Mucosa of descending colon (tissue), 3 donors: Measurements from ENCODE around the gene SCD5. TPM values are rescaled to one million over a fixed set of nuclear protein-coding genes. Genes with fewer than 3 reads are reported as not detected.

Experiments
- ATAC-seq: fragments of 200-7000 bp; cut with Tn5 transposase; one replicate; pipeline ENCODE4 v1.9.1; 2020; ENCODE audit warnings: mild to moderate bottlenecking, moderate library complexity
- DNase-seq, 3 donors: peaks; one replicate each; pipeline ENCODE4 v3.0.0-alpha.2; 2020
- H3K36me3 ChIP-seq: fragments of 200-600 bp; one replicate; pipeline ENCODE4 v1.8.0; 2021; ENCODE audit warnings: low read depth, mild to moderate bottlenecking
- H3K4me1 ChIP-seq: fragments of 200-600 bp; one replicate; pipeline ENCODE4 v1.8.0; 2021; ENCODE audit warnings: low read depth, mild to moderate bottlenecking
- H3K4me3 ChIP-seq: fragments of 200-600 bp; one replicate; pipeline ENCODE4 v1.8.0; 2021; ENCODE audit warnings: mild to moderate bottlenecking
- H3K9me3 ChIP-seq: fragments of 200-600 bp; one replicate; pipeline ENCODE4 v1.8.0; 2021; ENCODE audit warnings: mild to moderate bottlenecking
- intact Hi-C, 2 donors: fragments of 100-400 bp; cut with DNase I in 1 of 2; cut with micrococcal nuclease in 1 of 2; formaldehyde crosslinking; loops; one replicate each; pipeline versions ENCODE4 v1.11.0 to v1.11.1; 2022; cut with DNase I, micrococcal nuclease
- total RNA-seq, 3 donors: library from RNA; stranded (reverse); fragmentation: NEBNext Ultra II Directional in 2 of 3; extraction: Animal tissue kit (Norgen Biotek cat#: 25700) in 2 of 3; gene quantifications; one replicate each; pipeline versions ENCODE4 v1.2.1 to v1.2.4, GENCODE V29; 2021 to 2023
- TF ChIP-seq, protein P1 (sequence below): fragments of 200-600 bp; IDR thresholded peaks from one replicate; pipeline ENCODE4 v1.8.0; 2022; ENCODE audit warnings: antibody characterized with exemption, mild to moderate bottlenecking
- donor health status: DM: no; HTN: no; CAD: no; lungs with moderate emphysema.
- donor health status: DM: no; HTN: no; CAD: no.
- donor health status: DM: no; HTN: yes; CAD: no.

Gene SCD5
- total RNA-seq, 3 donors from 2014 or later: 1.5 to 19.9 (median 2.8) TPM

- intact Hi-C loops: loop anchor here in 1 of 2 donors (5.0 kb wide), 1 partner anchor 277 kb away; no protein-coding TSS in a partner anchor
Observed at GRCh38 chr4:82739287-82740190, 59.1 kb downstream of the SCD5 start.

DNA sequence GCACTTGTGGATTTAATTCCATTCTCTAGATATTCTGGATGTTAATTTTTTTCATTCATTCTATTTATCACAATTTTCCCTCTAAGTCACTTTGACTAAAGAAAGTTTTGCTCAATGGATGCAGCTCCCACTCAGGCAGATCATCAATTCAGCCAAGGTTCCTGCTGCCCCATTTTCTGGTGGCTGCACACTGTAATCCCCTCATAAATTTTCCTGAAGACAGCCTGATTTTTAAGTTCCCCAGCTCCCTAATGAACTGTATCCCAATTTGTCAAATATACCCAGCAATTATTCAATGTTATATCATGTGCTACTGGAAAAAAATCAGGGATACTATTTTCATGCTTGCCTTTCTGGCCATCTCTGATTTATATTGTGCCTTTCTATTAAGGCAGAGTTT lies 61.2 kb downstream of the SCD5 start:
- no peaks in the 10 kb centered on the region for H3K4me1 ChIP-seq

More at GRCh38 chr4:82739287-82740190, 59.1 kb downstream of the SCD5 start:
- ATAC-seq: peak; percentile 99
- Histone ChIP-seq H3K9me3 (no peaks in the 10 kb centered on the region), H3K36me3 (no peaks in the 10 kb centered on the region), H3K4me3 (no peak overlapping the region), H3K4me1 (no peaks in the 10 kb centered on the region)
- peak; percentile 64 to 89 (median 87) for DNase-seq
- TF ChIP-seq, protein P1, sequence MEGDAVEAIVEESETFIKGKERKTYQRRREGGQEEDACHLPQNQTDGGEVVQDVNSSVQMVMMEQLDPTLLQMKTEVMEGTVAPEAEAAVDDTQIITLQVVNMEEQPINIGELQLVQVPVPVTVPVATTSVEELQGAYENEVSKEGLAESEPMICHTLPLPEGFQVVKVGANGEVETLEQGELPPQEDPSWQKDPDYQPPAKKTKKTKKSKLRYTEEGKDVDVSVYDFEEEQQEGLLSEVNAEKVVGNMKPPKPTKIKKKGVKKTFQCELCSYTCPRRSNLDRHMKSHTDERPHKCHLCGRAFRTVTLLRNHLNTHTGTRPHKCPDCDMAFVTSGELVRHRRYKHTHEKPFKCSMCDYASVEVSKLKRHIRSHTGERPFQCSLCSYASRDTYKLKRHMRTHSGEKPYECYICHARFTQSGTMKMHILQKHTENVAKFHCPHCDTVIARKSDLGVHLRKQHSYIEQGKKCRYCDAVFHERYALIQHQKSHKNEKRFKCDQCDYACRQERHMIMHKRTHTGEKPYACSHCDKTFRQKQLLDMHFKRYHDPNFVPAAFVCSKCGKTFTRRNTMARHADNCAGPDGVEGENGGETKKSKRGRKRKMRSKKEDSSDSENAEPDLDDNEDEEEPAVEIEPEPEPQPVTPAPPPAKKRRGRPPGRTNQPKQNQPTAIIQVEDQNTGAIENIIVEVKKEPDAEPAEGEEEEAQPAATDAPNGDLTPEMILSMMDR: peak; percentile 93

GRCh38 chr4:82733636-82734035 lies 65.0 kb downstream of the SCD5 start:
- intact Hi-C loops: no loop called here
- ATAC-seq (no peak), DNase-seq (no peak)
- Histone ChIP-seq H3K36me3 (no peaks in the 10 kb centered on the region), H3K4me3 (no peak overlapping the region), H3K4me1 (no peaks in the 10 kb centered on the region), H3K9me3 (no peaks in the 10 kb centered on the region)
- TF ChIP-seq, protein P1: no peak

More for the DNA sequence above, 61.2 kb downstream of the SCD5 start:
- ATAC-seq (no peak), DNase-seq (no peak)
- Histone ChIP-seq H3K9me3 (no peaks in the 10 kb centered on the region), H3K36me3 (no peaks in the 10 kb centered on the region), H3K4me3 (no peak overlapping the region)
- TF ChIP-seq, protein P1: no peak
- intact Hi-C loops: loop anchor here in 1 of 2 donors (5.0 kb wide), 1 partner anchor 275 kb away; no protein-coding TSS in a partner anchor

DNA sequence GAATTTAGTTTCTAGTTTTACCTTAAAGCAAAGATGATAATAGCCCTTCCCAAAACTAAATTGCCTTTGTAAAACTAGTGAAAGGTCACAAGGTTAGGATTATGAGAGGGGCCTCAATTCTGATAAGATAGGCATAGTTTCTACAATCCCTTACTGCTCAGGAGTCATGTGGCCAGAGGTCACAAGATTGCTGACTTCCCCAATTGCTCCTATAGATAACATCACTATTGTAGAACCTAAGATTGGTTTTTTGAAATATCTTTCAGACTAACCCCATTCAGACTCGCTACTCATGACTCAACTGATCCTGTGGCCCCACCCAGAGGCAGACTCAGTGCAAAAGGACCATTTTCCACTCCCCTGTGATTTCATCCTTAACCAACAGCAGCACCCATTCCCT lies 70.3 kb downstream of the SCD5 start:
- TF ChIP-seq, protein P1: no peak
- Histone ChIP-seq H3K36me3 (no peaks in the 10 kb centered on the region), H3K4me1 (no peaks in the 10 kb centered on the region), H3K4me3 (no peak overlapping the region), H3K9me3 (no peaks in the 10 kb centered on the region)
- ATAC-seq: no peak
- intact Hi-C loops: no loop called here
- DNase-seq: no peak

- H3K36me3 ChIP-seq: no peaks in the 10 kb centered on the region
- DNase-seq (no peak), ATAC-seq (no peak)
- intact Hi-C loops: no loop called here
- H3K4me3 ChIP-seq: no peak overlapping the region
- no peaks in the 10 kb centered on the region for H3K9me3 ChIP-seq
- TF ChIP-seq, protein P1: no peak
- no peaks in the 10 kb centered on the region for H3K4me1 ChIP-seq
Observed at GRCh38 chr4:82726596-82726995, 72.0 kb downstream of the SCD5 start.
